ENCODE data around the gene PLPP3.

The PLPP3 gene

DNA sequence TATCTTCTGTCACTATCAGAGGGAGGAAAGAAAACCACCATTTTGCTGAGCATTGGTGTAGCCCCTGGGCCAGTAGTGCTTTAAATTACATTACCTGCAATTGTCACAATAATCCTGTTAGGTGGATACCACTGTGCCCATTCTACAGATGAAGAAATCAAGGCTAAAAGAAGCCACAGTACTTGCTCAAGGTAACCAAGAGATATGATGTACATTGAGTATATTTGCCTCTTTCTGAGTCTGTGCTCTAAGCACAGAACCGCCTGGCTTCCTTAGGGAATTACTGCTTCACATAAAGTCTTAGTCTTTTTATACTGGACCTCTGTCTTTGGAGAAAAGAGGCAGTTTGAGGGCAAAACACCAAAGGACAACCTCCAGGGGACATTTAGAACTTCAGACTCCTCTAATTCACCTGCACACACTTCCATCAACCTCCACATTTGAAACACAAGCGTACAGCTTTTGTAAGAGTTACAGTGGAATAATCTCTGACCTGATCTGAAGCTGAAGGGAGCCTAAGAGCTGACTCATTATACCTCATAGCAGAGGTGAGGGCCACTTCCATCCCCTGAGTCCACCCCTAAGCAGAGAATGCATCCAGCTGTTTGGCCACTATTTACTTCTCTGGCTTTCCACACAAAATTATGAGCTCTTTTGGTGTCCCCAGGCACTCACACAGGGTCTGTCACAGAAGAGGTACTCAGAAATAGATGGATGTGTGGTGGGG is 61.8 kb downstream of the PLPP3 start:
- DNase-seq = no peak

DNA sequence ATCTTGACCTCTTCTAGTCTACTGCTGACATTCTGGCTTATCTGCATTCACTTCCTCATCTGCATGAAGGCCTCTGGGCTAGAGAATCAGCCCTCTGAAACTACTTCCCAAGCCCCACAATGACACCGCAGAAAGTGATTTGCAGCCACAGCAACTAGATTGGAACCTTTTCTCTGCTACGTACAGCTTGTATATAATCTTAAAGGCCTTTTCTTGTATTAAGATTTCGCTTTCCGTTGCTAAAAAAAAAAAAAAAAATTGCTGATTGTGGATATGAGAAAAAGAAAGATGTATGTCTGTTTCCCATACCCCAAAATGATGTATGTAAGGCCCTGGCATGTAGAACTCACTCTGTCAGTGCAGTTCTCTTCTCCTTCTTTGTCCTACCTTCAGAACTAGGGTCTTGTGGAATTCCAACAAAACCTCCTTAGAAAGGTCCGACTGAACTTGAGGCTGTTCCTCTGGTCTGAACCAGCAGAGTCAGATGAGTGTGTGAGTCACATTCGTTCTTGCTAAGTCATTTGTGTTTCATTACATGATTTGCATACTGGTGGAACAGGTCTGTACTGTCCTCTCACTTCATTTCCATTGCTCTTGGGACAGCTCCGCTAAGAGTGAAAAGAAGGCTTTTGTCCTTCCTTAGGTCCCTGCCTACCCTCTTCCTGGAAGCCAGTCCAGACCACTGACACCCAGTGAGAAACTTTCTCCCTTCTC is 62.7 kb downstream of the PLPP3 start:
- no peak for DNase-seq

DNA sequence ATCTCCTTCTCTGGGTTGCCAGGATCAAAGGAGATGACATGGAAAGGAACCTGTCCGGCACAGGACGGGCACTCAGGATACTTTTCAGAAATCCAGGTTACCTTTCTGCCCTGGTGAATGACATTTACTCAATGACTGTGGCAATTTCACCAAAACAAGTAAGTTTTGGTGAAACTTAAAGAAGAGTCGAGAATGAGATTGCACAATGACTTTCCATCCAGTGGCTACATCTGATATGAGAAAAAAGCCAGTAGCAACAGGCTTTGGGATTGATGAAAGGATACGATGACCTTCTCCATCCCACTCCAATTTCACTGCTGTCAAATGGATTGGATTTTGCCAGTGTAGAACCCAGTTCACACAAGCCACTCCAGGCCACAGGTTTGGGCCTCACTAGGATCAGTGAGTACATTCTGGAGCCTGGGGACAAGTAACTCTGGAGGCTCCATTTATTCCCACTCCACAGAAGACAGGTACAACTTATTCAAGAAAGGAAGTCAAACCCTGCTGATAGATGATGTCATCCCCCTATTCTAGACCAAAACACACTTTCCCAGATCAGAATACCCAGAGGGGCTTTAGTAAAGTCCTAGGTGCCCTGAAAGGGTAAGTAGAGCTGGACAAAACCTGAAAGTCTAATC is 63.3 kb downstream of the PLPP3 start:
- DNase-seq = no peak

DNA sequence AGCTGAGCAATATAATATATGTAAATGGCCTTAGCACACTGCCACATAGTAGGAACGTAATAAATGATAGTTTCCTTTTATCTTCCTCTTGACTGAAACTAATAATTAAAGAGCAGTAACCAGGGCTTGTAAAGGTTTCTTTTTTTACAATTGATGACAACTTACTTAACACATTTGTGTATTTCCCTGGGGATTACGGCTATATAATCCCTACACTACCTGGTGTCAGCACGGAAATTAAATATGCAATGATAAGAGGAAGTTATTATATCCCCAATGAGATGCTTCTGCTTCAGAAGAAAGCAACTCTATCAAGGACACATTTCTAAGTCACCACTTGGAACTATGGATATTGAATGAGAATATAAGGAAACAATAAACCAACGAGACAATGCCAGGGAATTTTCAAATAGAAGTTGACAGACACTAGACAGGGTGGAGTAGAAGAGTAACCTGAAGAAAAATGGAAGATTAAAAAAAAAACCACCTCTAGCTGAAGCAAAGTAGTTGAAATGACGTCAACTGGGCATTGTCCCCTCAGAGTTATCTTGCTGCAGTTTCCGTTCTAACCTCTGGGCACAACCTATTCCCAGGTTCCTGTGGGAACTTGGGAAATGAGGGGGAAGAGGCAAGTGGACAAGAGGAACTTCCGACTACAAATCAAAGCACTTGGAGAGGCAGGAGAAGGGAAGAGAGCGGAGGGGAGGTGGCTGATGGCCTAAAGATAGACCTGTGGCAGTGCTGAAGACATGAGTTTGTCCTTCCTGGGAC is 66.5 kb downstream of the PLPP3 start:
- no peak for DNase-seq

DNA sequence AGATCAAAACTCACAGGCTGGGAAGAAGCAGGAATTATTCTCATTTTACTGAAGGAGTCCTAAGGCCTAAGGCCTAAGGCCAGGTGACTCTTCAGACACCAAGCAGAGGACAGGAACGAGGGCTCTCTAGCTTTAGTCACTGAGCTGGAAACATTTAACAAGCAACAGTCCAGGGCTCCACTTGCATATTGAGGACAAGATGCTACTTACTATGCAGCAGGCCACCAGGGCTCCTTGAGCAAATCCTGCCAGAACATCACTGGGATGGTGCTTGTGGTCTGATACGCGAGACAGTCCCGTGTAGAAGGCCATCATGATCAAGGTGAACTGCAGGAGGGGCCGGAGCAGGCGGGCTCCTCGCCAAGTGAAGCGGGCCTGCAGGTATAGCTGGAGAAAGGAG is 67.6 kb downstream of the PLPP3 start:
- no peak for DNase-seq

DNA sequence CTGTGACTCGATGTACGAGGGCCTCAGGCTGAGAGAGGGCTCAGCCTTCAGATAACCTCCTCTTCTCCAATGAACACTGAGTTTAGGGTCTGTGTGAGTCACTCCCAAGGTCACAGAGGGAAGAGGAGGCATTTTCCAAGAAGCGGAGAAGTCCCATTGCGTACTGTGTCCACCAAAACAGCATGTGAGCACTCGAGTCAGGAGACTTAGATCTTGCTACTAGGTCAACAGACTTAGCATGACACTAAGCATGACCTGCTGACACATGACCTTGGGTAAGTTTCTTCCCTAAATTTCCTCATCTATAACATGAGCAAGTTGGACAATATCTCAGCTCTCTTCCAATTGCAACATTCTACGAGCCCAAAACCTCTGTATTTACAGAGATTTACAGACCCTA is 68.0 kb downstream of the PLPP3 start:
- no peak for DNase-seq

DNA sequence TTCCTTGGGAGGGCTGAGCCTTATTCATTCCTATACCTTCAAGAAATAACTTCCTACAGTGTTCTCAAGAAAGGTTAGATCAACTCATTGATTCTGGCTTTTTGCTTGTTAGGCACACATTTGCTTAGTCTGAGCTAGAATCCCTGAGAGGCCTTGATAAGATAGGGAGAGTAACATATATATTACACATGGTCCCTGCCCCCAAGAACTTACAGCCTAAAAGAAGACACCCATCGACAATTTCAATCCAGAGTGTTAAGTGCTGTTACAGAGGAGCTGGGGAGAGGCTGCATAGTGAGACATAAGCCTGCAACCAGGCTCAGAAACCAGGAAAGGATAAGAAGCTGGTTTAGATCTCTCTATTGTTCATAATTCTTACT is 68.7 kb downstream of the PLPP3 start:
- DNase-seq = no peak

DNA sequence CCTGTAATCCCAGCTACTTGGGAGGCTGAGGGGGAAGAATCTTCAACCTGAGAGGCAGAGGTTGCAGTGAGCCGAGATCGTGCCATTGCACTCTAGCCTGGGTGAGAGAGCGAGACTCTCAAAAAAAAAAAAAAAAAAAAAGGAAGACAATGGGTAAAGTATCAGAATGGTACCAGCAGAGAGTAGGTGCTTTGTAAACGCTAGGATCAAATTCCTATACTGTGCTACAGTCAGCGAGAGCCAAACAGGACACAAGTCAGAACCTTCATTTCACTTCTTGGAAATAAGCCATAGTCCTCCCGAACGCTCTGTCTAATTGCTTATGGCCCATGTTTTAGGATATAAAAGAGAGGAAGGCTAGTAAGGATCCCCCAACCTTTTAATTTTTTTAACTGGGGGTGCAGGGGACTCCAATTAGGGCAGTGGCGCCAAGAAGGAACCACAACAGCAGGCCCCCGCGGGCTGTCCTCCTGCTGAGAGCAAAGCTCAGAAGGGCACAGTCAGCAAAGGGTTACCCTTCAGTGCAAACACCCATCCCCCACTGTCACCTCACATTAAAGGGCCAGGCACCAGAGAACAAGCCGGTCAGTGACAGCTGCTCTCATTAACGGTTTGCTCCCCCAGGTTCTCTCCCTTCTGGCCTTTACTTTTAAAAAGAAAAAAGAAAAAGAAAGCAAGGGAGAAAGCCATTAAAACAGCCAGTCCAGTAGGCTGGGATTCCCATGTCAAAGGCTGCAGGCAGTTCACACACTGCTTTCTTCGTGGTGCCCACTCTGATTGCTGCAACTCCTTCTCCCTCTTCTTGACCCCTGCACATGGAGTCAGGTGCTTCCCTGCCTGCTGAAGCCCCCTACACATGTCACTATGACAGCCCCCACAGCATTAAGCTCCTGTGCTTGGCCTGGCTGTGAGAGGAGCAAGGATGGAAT is 69.4 kb downstream of the PLPP3 start:
- DNase-seq = no peak

DNA sequence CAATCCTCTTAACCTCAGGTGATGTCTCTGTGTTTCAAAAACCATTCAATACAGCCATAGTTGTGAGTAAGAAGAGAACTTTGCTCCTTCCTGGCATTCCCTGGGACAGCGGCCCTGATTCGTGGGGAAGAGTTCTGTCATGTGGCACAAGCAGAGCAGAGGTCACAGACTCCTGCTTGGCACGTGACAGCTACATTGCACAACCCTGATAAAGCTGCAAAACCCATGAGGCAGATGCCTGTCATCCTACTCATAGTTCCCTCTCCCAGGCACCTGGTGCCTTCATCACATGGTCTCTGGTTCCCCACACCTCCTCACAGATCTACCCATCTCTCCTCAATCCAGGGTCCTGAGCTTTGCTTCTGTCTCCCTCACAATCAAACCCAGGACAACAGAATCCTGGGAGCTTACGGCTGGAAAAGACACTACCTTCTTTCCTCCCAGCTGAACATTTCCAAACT is 70.8 kb downstream of the PLPP3 start:
- DNase-seq = no peak

DNA sequence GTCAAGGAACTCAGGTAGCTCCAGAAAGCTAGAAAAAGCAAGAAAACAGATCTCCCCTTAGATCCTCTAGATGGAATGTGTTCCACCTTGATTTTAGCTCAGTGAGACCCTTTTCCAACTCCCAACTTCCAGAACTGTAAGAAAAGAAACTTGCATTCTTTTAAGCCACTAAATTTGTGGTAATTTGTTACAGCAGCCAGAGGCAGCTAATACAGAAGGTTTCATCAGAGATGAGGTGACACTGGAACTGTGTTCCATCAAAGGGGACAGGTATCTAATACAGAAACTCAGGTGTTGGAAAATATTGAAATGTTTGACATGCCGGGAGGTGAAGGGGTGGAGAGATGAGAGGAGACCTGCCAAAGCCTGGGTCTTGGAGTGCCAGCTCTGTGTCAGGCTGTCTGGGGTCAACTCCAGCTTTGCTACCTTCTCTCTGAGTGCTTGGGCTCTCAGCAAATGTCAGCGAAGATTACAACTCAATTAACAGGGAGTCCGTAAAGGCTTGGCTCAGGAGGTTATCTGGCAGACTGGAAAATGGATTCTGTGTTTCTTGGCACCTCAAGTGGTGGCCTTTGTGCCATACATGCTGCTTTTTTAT is 71.3 kb downstream of the PLPP3 start:
- DNase-seq = no peak

DNA sequence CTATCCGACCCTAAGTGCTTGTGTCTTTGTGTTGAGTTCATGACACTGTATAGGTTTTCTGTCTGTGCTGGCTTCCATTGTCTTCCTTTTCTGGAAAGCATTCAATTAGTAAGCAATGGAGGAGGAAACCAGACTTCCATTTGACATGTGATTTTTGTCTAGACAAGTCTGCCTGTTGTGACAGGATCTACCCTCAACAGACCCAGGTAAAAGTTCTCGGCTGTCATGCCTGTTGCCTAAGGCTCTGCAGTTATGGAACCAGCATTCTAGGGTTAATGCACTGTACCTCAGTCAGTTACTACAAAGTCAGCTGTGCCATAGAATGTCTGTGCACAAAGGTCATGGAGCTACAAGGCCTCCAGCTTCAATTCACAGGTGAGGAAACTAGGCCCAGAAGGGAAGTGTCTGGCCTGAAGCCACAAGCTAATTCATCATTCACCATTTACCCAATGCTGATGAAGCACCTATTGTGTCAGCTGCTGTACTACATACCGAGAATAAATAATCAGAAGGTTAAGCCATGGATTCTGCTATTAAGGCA is 72.3 kb downstream of the PLPP3 start:
- DNase-seq = no peak

DNA sequence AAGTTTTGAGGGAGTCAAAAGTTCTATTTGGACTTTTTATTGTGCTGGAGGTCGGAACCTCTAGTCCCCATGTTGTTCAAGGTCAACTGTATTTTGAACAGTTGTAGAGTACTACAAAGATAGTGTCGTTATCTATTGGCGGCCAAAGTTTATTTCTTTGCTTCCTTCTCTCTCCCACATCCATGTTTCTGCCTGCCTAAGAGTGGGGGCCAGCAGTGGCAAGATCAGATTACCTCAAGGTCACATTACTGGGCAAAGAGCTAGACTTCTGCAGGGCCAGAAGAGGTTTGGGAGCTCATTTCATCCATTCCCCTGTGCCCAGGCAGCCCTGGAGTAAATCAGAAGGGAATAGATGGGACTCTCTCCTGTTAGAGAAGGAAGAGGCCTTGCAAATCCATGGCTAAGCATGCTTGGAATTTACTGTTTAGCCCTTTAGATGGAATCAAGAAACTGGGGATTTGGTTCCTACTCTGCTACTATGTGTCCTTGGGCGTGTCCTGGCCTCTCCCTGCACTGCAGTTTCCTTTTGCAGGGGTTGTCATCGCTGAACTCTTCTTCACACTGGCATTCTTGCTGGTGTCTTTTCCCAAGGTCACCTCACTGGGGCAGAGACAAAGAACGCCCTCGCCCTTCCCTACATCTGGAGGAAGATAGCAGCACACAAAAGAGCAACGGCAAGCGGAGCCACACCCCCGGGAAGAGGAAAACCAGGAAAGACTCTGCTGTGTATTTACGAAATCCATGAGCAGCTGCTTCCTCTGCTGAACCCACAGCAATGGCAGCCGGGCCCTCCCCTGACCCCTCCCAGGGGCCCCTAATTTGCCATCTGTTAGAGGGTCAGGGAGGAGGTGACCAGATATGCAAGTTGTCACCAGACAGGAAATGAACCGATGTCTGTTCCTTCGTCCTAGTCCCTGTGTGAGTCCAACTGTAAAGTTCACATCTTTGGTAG is 73.3 kb downstream of the PLPP3 start:
- no peak for DNase-seq

DNA sequence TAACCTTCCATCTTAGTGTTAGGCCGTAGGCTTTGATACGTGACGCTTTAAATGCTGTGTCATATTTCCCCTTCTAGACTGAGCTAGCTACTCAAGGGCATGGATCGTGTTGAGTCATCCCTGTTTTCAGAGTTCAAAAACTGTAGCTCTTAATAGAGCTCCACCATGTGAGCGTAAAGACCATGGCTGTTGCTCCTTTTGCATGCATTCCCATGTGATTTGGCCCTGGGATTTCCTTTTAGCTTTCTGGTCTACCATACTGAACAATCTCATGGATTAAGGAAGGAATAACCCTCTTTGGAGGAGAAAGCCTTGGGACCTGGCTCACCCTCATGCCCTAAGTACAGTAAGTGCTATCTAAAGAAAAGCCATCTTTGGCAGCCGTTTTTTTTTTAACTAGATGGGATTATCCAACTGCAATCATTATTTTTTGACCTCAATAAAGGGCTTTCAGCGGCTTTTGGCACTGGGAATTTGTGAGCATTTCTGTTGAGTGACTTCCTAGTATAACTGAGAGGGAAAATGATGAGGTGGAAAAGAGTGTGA is 76.6 kb downstream of the PLPP3 start:
- DNase-seq = no peak

DNA sequence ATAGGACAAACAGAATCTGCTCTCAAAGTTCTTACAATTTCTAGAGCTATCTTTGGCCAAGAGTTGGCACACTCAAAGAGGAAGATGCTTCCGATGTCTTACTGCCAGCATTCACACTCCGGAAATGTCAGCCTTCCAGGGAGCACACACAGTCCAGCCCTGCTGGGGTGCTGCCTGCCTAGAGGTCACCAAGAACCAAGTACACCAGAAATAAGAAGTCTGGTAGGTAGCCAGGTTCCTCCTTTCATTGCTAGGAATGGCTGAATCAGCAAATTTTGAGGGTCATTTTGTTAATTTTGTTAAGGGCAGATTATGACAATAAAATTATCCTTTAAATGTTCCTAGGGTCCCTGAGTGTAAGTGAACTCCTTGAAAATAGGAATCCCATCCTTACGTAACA is 77.5 kb downstream of the PLPP3 start:
- DNase-seq = no peak

DNA sequence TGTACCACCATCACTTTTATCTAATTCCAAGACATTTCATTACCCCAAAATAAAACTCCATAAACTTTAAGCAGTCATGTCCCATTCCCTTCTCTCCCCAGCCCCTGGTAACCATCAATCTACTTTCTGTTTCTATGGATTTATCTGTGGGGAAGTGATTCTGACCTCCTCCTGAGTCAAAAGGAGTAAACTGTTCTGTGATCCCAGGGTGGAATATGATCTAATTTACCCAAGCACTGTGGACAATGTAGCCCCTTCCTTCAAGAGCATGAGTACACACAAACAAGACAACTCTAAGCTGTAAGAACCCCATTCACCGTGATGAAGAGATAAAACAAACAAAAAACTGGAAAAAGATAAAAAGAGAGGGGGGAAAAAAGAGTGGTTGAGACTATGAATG is 77.9 kb downstream of the PLPP3 start:
- DNase-seq = no peak

DNA sequence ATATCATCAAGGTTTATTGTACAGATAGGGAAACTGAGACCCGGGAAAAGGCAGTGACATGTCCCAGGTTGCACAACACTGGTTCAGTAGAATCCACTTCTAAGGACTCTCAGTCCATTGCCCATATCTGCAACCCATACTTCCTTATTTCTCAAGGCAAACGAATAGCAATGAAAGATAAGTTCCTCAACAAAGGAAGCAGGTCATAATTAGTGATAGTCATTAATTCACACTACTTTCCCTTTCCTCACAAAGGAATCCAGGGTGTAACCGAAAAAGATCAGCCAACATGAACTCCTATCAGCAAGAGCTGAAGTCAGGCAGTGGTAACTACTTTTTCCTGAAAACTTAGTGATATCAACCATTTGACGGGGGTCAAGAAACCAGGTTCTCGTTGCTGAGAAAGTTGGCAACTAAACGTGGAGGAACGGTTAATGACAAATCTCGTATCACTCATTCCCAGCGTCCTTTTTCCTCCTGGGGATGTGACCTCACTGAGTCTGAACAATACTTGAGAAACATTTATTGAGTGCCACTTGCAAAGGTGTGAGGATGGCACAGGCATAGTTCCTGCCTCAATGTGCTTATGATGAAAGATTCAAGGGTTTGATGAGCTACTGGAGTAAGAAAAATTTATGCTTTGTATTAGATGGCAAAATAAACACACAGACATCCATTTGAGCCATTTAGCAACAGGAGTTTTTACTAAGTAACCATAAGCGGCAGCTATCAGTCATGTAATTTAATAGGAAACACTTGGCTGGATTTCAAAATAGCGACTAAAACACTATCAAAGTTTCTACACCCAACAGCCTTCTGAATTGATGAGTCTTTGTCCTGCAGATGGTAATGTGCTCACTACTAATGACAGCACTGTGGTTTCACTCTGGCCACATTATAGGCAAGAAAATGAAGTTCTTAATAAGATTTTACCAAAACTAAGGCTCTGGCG is 82.3 kb downstream of the PLPP3 start:
- no peak for DNase-seq

DNA sequence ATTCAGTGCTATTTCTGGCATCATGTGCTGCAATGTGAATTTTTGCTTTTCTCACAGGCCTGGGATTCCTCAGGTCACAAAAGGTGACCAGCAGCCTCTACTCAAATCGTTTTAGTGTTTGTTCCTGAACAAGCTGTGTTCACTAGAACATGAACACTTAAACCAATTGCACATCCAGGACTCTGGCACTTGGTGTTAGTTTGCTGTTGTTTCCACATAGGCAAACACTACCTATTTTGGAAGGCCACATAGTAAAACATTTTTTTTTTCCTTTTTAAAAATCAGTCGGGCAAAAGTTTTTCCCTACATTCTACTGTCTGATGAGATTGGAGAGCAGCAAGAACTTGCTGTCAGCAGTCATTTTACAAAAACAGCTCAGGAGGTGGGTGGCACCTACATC is 83.2 kb downstream of the PLPP3 start:
- no peak for DNase-seq

DNA sequence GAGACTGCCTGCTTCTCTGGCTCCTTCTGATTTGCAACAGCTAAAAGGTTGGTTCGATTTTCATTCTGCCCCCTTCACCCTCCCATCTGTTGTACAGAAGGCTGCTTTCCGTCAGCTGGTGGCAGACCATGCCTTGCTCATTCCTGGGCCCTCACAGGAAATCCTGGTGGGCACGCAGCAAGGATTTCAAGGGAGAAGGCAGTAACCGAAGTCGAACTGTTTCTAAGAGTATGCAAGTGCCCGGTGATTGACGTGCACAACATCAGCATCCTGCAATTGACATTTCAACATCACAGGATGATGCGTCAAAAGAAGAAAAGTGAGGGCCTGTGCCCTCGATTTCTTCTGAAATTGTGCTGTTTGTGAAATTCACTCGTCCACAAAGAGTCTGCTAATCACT is 83.8 kb downstream of the PLPP3 start:
- no peak for DNase-seq

DNA sequence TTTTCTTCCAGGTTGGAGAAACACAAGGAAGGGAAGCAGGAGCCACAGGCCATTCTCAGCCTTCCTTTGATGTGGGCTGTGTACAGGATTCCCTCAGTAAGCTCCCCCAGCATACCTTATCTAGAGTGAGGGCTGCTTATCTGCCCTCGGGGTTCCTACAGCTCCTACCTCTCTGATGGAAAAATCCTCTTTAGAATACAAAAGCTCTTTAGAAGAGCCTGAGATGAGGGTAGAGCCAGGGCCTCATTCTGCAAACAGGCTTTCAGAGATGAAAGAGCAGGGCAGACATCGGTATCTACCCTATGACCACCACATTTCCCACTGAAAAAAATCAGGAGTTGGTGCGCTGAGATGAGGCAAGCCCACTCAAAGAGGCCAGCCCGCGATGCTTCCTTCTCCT is 85.1 kb downstream of the PLPP3 start:
- DNase-seq = no peak

All from activated gamma-delta T cell treated with Interleukin-2 at 50 U/mL for 16 hours (primary cell).